ENCODE data around the gene MED29. TPM values are rescaled to one million over a fixed set of nuclear protein-coding genes. Genes with fewer than 3 reads are reported as not detected.

Gene MED29
- total and polyA plus RNA-seq, 5 experiments from 2014 or later: 48.1 to 71.4 (median 59.0) TPM

DNA sequence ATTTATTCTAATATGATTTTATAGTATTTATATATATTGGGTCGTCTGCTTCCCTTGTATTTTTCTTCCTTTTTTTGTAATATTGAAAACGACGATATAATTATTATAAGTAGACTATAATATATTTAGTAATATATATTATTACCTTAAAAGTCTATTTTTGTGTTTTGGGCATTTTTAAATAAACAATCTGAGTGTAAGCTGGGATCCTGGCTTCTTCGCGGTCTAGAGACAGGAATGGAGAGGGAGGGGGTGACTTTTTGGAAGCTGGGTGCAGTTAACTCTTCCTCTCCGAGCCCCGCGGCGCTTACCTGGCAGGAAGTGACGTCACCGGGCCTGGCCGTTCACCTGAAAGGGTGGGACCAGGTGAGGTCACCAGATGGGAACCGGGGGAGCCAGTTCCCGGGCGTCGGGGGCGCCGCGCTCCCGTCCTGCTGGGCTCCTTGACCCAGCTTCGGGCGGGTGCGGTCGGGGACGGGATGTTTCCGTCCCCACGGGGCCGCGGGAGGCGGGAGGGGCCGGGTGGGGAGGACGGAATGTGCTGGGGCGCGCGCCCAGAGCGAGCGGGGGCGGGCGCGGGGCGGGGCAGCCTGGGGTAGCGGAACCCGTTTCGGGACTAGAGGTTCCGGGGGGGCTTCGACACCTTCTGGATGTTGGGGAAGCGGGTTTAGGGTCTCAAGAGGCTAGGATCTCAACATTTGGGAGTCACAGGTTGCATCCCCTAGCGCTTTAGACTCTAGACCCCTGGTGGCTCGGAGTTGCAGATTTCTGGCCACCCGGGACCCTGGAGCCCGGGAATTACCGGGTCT, 18.2 kb downstream of the MED29 start:
- DNase-seq (peak; percentile 70 to 92 (median 86)), ATAC-seq (peak; percentile 5 to 6)
- Mint-ChIP-seq H3K9me3 (peaks cover 0 to 5% (median 0%) of the 10 kb centered on the region in 9 donors), H3K4me1 (peaks cover 44 to 67% (median 52%) of the 10 kb centered on the region in 4 donors), H3K27me3 (peaks cover 0 to 8% (median 0%) of the 10 kb centered on the region in 5 donors), H3K27ac (peak overlapping the region; percentile 93 to 100 (median 98)), H3K4me3 (peak overlapping the region; percentile 79 to 98 (median 94)), H3K36me3 (peaks cover 6 to 23% (median 21%) of the 10 kb centered on the region in 3 donors)
- POLR2A ChIA-PET: interaction anchor here (0.9 to 9.1 kb wide), 10 partner anchors 8 to 73 kb away, joined by 3 to 183 read pairs (median 7); partner anchors contain the start of genes GMFG, MED29, PAF1 and RPS16

DNA sequence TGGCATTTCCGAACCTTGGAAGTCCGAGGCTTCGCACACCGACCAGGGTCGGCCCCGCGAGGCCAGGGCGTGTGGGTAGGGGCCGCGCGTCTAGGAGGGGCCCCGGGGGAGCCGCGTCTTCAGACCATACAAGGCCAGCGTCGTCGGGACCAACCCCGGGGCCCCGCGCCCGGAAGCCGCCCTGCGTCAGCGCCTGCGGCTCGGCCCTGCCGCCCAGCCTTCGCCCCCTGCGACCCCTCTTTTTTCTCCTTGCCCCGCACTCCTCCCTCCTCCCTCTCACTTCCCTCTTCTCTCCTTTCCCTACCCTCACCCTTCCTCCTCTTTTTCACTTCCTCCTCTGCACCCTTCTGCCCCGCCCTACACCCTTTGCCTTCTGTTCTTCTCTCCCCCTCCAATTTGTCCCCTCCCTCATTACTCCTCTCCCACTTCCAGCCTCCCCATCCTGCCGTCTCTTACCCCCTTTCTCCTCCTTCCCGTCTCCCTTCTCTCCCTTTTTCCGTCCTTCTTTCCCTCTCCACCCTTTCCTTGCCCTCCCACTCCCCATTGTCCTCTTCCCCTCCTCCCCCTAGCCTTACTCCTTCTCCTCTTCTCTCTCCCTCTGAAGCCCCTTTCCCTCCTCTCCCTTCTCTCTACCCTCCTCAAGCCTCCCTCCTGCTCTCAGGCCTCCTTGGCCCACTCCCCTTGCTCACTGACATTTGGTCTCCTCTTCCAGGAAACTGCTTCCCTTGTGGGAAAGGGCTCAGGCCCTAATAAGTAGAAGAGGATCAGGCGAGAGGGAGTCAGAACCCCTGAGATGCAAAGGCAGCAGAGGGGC, 19.0 kb downstream of the MED29 start:
- Mint-ChIP-seq H3K27me3 (peaks cover 0 to 8% (median 0%) of the 10 kb centered on the region in 5 donors), H3K4me3 (peak overlapping the region; percentile 79 to 98 (median 89))
- POLR2A ChIA-PET: interaction anchor here (1.0 to 9.1 kb wide), 7 partner anchors 9 to 74 kb away, joined by 4 to 183 read pairs (median 17); partner anchors contain the start of genes GMFG, MED29, PAF1 and SUPT5H

DNA sequence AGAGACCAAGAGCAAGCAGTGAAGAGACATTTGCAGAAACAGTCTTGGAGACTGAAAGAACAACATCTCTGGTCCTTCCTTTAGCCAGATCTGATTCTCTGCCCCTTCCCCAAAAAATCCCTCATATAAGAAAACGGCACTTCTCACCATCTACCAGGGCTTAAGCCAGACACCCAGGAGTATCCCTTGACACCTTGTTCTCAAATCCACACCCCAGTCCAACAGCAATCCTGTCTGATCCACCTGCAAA, 19.6 kb downstream of the MED29 start:
- Mint-ChIP-seq H3K36me3 (peaks cover 6 to 23% (median 21%) of the 10 kb centered on the region in 3 donors), H3K27me3 (peaks cover 0 to 8% (median 0%) of the 10 kb centered on the region in 5 donors), H3K4me3 (peak overlapping the region; percentile 79 to 98 (median 89)), H3K9me3 (peaks cover 0 to 5% (median 0%) of the 10 kb centered on the region in 9 donors), H3K4me1 (peaks cover 42 to 70% (median 45%) of the 10 kb centered on the region in 4 donors), H3K27ac (peak overlapping the region; percentile 93 to 100 (median 98))
- ATAC-seq (no peak), DNase-seq (no peak)
- POLR2A ChIA-PET: interaction anchor here (1.8 to 7.2 kb wide), 6 partner anchors 11 to 75 kb away, joined by 5 to 258 read pairs (median 32); partner anchors contain the start of genes GMFG, MED29, PAF1 and RPS16

More for the DNA sequence above, 19.0 kb downstream of the MED29 start:
- peaks cover 6 to 23% (median 21%) of the 10 kb centered on the region in 3 donors for H3K36me3 Mint-ChIP-seq
- H3K9me3 Mint-ChIP-seq: peaks cover 0 to 5% (median 0%) of the 10 kb centered on the region in 9 donors
- peaks cover 44 to 70% (median 49%) of the 10 kb centered on the region in 4 donors for H3K4me1 Mint-ChIP-seq
- DNase-seq (peak in 9 of 10 donors; percentile 64 to 86 (median 78)), ATAC-seq (peak; percentile 23 to 29)
- H3K27ac Mint-ChIP-seq: peak overlapping the region; percentile 93 to 100 (median 98)

DNA sequence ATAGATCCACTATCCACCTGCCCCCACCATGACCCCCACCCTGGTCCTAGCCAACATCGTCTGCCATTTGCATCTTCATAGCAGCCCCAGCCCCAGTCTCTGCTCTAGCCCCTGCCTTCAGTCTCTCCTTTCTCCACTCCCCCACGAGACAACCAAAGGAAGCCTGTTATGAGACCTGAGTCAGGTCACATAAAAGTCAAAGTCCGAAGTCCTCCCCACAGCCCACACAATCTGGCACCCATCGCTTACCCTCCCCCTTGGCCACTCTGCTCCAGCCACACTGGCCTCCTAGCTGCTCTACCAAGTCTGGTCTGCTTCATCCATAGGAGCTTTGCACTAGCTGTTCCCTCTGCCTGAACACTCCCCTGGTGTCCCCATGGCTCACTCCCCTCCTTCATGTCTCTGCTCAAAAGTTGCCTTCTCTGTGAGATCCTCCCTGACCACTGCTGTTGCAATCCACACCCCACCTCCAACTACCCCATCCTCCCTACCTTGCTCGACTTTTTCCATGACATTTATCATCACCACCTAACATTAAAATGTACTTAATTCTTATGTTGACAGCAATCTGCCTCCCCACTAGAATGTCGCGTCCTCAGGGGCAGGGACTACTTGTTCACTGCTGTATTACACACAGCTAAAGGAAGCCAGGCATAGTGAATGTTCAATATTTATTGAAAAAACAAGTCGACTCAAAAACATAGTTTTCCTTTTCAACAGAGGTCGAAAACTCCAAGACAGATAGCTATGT, 20.1 kb downstream of the MED29 start:
- POLR2A ChIA-PET: interaction anchor here (0.9 to 7.2 kb wide), 10 partner anchors 12 to 121 kb away, joined by 3 to 258 read pairs (median 9); partner anchors contain the start of genes EID2B, GMFG, MED29 and PAF1
- peak in 1 of 10 donors; percentile 27 for DNase-seq
- Mint-ChIP-seq H3K36me3 (peaks cover 6 to 23% (median 21%) of the 10 kb centered on the region in 3 donors), H3K4me1 (peaks cover 40 to 66% (median 42%) of the 10 kb centered on the region in 4 donors), H3K27ac (peak overlapping the region; percentile 93 to 100 (median 98)), H3K4me3 (peak overlapping the region; percentile 79 to 98 (median 89)), H3K9me3 (peaks cover 0 to 5% (median 0%) of the 10 kb centered on the region in 9 donors), H3K27me3 (peaks cover 0 to 6% (median 0%) of the 10 kb centered on the region in 5 donors)
- ATAC-seq: no peak

DNA sequence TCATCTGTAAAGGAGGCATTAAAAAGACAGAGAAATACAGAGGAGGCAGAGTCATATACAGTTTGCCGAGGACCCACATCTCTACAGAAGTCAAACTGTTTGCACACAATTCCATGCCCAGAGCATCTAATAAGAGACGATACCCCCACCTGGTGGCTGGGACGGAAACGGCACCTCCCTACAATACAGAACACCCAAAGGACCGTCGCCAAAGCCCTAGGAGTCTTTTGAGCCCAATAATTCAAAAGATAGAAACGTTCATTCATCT, 20.6 kb downstream of the MED29 start:
- peak; percentile 37 to 47 for ATAC-seq
- Mint-ChIP-seq H3K4me1 (peaks cover 39 to 62% (median 42%) of the 10 kb centered on the region in 4 donors), H3K9me3 (peaks cover 0 to 5% (median 0%) of the 10 kb centered on the region in 9 donors), H3K4me3 (peak overlapping the region; percentile 79 to 98 (median 89)), H3K36me3 (peaks cover 6 to 23% (median 21%) of the 10 kb centered on the region in 3 donors), H3K27ac (peak overlapping the region; percentile 93 to 100 (median 98)), H3K27me3 (peaks cover 0 to 4% (median 0%) of the 10 kb centered on the region in 5 donors)
- POLR2A ChIA-PET: interaction anchor here (0.9 to 7.2 kb wide), 10 partner anchors 12 to 121 kb away, joined by 3 to 258 read pairs (median 9); partner anchors contain the start of genes EID2B, GMFG, MED29 and PAF1
- peak; percentile 80 to 97 (median 90) for DNase-seq

DNA sequence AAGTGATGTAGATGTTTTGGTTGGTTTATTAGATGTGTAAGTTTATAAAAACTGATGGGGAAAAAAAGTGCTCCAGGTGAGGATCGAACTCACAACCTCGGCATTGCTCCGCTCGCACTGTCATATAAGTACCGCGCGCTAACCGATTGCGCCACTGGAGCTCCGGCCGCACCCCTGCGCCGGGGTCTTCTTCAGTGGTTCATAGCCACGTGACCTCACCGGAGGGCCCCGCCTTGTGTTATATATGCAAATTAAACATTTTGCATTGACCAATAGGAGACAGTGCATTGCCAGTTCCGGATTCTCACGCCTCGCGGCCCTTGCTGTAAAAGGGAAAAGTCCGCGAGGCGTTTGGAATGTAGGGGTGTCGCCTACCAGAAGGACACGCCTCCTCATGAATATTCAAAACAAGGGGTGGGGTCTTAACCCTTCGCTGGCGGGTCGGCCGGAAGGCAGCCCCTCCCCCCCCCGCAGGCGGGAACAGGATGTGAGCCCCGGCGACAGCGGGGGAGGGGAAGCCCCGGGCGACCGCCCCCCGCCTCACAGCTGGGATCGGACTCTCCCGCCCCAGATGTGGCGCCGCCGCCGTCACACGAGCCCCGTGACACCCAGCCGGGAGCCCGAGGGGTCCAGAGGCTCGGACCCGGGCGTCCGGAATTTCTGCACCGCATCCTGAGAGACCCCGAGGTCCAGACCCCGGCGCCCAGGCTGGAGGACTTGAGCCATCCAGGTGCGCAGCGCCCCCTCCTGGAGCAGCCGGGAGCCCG, 21.1 kb downstream of the MED29 start, which contains the start of gene PLEKHG2:
Gene PLEKHG2 (plus strand): TSS at position 570 of the 767 bp plus-strand sequence. CDS start 1,418 bp downstream, outside the sequence.
- peaks cover 0 to 4% (median 0%) of the 10 kb centered on the region in 5 donors for H3K27me3 Mint-ChIP-seq
- ATAC-seq: peak; percentile 58 to 70
- peak within 1 kb of the TSS; percentile 93 to 100 (median 98) for H3K27ac Mint-ChIP-seq
- H3K36me3 Mint-ChIP-seq: peaks cover 6 to 22% (median 19%) of the 10 kb centered on the region in 3 donors
- H3K4me3 Mint-ChIP-seq: peak within 1 kb of the TSS; percentile 79 to 98 (median 89)
- peaks cover 0 to 5% (median 0%) of the 10 kb centered on the region in 9 donors for H3K9me3 Mint-ChIP-seq
- POLR2A ChIA-PET: interaction anchor here (0.9 to 7.2 kb wide), 11 partner anchors 13 to 120 kb away, joined by 3 to 258 read pairs (median 8); partner anchors contain the start of genes EID2B, GMFG, MED29 and PAF1
- peak; percentile 91 to 100 (median 98) for DNase-seq
- peaks cover 39 to 62% (median 42%) of the 10 kb centered on the region in 4 donors for H3K4me1 Mint-ChIP-seq

DNA sequence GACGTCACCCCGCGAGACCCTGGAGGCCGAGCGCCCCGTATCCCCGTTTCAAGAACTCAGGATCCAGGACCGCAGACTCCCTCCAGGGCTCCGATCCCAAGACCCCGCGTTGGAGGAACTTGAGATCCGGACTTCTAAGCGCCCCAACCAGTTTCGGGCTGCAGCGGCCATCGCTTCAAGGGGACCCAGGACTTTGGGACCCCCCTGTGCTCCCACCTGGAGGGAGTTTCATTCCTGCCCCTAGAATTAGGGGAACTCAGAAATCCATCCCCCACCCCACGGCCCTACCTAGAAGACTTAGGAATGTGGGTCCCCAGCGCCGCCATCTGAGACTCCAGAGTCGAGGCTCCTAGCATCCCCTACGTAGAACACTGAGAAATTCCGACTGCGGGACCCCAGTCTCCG, 21.7 kb downstream of the MED29 start:
- POLR2A ChIA-PET: interaction anchor here (0.9 to 7.2 kb wide), 8 partner anchors 11 to 77 kb away, joined by 3 to 258 read pairs (median 14); partner anchors contain the start of genes GMFG, MED29, PAF1 and RPS16
- peaks cover 40 to 61% (median 42%) of the 10 kb centered on the region in 4 donors for H3K4me1 Mint-ChIP-seq
- DNase-seq: peak in 2 of 10 donors; percentile 29 to 38

DNA sequence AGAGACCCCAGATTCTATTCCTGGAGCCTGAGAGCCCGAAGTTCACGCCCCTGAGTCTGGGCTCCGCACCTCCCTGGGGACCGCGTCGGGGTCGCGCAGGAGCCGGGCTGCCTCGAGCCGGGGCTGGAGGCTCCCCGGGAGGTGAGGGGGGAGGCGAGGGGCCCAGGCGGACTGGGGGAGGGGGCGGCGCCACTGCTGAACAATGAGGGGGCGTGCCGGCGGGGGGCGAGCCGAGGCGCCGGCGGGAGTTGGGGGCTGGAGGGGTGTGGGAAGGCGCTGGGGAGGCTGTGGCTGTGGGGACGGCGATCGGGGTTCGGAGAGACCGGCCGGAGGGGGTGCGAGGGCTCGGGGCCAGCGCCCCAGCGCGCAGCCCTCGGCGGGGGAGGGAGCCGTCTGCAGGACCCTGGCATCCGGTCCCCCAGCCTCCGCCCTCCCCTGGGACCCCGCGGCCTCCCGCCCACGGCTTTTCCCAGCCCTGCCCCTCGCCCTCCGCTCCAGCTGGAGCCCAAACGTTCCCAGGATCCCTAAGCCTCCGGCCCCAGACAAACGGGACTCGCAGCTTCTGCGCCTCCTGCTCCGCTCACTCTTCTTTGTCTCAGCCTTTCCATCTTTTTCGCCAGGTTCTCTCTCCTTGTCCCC, 22.2 kb downstream of the MED29 start:
- DNase-seq (peak in 4 of 10 donors; percentile 24 to 53 (median 32)), ATAC-seq (no peak)
- H3K4me3 Mint-ChIP-seq: peak overlapping the region; percentile 79 to 98 (median 91)
- peak overlapping the region; percentile 85 to 100 (median 98) for H3K27ac Mint-ChIP-seq
- POLR2A ChIA-PET: interaction anchor here (1.1 to 7.2 kb wide), 7 partner anchors 10 to 32 kb away, joined by 3 to 258 read pairs (median 15); partner anchors contain the start of genes MED29, PAF1, RPS16 and SUPT5H
- H3K27me3 Mint-ChIP-seq: peaks cover 0 to 4% (median 0%) of the 10 kb centered on the region in 5 donors
- H3K36me3 Mint-ChIP-seq: peaks cover 6 to 20% (median 9%) of the 10 kb centered on the region in 3 donors
- peaks cover 0 to 5% (median 0%) of the 10 kb centered on the region in 9 donors for H3K9me3 Mint-ChIP-seq
- peaks cover 38 to 56% (median 41%) of the 10 kb centered on the region in 4 donors for H3K4me1 Mint-ChIP-seq

More for the DNA sequence above, 21.7 kb downstream of the MED29 start:
- Mint-ChIP-seq H3K27me3 (peaks cover 0 to 4% (median 0%) of the 10 kb centered on the region in 5 donors), H3K36me3 (peaks cover 6 to 21% (median 14%) of the 10 kb centered on the region in 3 donors), H3K27ac (peak overlapping the region; percentile 48 to 100 (median 98)), H3K4me3 (peak overlapping the region; percentile 79 to 98 (median 89)), H3K9me3 (peaks cover 0 to 5% (median 0%) of the 10 kb centered on the region in 9 donors)
- ATAC-seq: no peak

DNA sequence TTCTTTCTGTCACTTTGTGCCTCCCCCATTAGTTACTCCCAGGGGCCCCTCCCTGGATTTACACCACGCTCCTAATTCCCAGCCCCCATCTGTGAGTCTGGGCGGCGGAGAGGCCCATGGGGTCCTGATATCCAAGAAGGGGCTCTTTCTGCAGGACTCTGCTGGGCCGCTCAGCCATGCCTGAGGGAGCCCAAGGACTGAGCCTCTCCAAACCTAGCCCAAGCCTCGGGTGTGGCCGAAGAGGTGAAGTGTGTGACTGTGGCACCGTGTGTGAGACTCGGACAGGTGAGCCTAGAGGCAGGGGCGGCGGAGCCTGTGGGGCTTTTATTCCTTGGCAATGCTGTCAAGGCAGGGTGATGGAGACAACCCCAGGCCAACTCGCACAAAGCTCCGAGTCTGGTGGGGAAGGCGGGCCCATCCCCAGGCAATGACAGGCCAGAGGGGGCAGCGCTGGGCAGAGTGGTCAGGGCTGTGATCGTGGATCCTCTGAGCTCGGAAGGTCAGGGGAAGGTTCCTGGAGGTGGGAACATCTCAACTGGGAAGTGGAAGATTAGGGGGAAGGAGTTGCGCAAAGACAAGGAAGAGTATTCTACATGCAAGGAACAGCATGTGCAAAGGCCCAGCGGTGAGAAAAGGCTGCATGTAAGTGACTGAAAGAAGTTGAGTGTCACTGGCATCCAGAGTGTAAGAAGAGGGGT, 22.9 kb downstream of the MED29 start:
- peaks cover 0 to 5% (median 0%) of the 10 kb centered on the region in 9 donors for H3K9me3 Mint-ChIP-seq
- peak overlapping the region; percentile 79 to 97 (median 87) for H3K4me3 Mint-ChIP-seq
- ATAC-seq (no peak), DNase-seq (no peak)
- H3K27me3 Mint-ChIP-seq: peaks cover 0 to 4% (median 0%) of the 10 kb centered on the region in 5 donors
- peaks cover 0 to 16% (median 4%) of the 10 kb centered on the region in 3 donors for H3K36me3 Mint-ChIP-seq
- peak overlapping the region; percentile 85 to 96 (median 92) for H3K27ac Mint-ChIP-seq
- POLR2A ChIA-PET: interaction anchor here (1.1 to 7.2 kb wide), 8 partner anchors 10 to 78 kb away, joined by 3 to 258 read pairs (median 10); partner anchors contain the start of genes GMFG, MED29, PAF1 and RPS16
- H3K4me1 Mint-ChIP-seq: peaks cover 33 to 50% (median 36%) of the 10 kb centered on the region in 4 donors

Measured in naive thymus-derived CD8-positive, alpha-beta T cell (primary cell).